Left lung (tissue), 10 donors: ENCODE measurements around the gene SV2B. TPM values are rescaled to one million over a fixed set of nuclear protein-coding genes. Genes with fewer than 3 reads are reported as not detected.

ENCODE experiments used
- ATAC-seq: fragments of 200-7000 bp; cut with Tn5 transposase; one replicate; pipeline ENCODE4 v1.9.1; 2020; ENCODE audit warnings: moderate library complexity
- DNase-seq, 4 donors: peaks; one replicate each; pipeline ENCODE4 v3.0.0-alpha.2; 2013 to 2020
- H3K27ac ChIP-seq, 2 donors: fragments of 200-600 bp; sonication (generic) in 1 of 2; one replicate each; pipeline versions ENCODE4 v1.5.0 to v1.8.0; 2020 to 2021
- H3K27me3 ChIP-seq, 2 donors: fragments of 200-600 bp; sonication (generic) in 1 of 2; one replicate each; pipeline versions ENCODE4 v1.5.0 to v1.8.0; 2020 to 2021
- H3K36me3 ChIP-seq, 2 donors: fragments of 200-600 bp; sonication (generic) in 1 of 2; one replicate each; pipeline versions ENCODE4 v1.5.0 to v1.8.0; 2020 to 2021
- H3K4me1 ChIP-seq, 2 donors: fragments of 200-600 bp; one replicate each; pipeline ENCODE4 v1.8.0; 2021
- H3K4me3 ChIP-seq, 2 donors: fragments of 200-600 bp; sonication (generic) in 1 of 2; one replicate each; pipeline versions ENCODE4 v1.5.0 to v1.8.0; 2020 to 2021; ENCODE audit warnings: mild to moderate bottlenecking in 1 of 2
- H3K9me3 ChIP-seq, 2 donors: fragments of 200-600 bp; sonication (generic) in 1 of 2; one replicate each; pipeline versions ENCODE4 v1.5.0 to v1.8.0; 2020 to 2021
- CTCF ChIP-seq, 2 donors: fragments of 200-600 bp; sonication (generic) in 1 of 2; IDR thresholded peaks; one replicate each; pipeline versions ENCODE4 v1.5.0 to v1.8.0; 2021; ENCODE audit warnings: antibody characterized with exemption in 2 of 2
- intact Hi-C, 2 donors: fragments of 100-400 bp; cut with DNase I; formaldehyde crosslinking; loops; one replicate each; pipeline versions ENCODE4 v1.11.2 to v1.14.2; 2022
- polyA plus RNA-seq, 6 donors: library from polyadenylated mRNA; unstranded; fragments of 120-200 nt; gene quantifications; one replicate each; pipeline ENCODE4 v1.2.1, GENCODE V29; 2013; ENCODE audit not compliant: insufficient read length in 6 of 6
- total RNA-seq, 2 donors: library from RNA; stranded (reverse); fragmentation: NEBNext Ultra II Directional; extraction: Animal tissue kit (Norgen Biotek cat#: 25700); gene quantifications; one replicate each; pipeline ENCODE4 v1.2.1, GENCODE V29; 2021
- donor health status: DM: no; HTN: yes; CAD: no.
- donor health status: DM: no; HTN: no; CAD: no.

SV2B gene
- total and polyA plus RNA-seq, 8 donors = 0.58 to 3.2 (median 1.4) TPM

GRCh38 chr15:91061230-91061629 is 38.8 kb upstream of the SV2B start:
- H3K4me3 ChIP-seq = no peak overlapping the region
- ATAC-seq (no peak), DNase-seq (no peak)
- H3K9me3 ChIP-seq = peaks cover 0 to 5% of the 10 kb centered on the region in 2 donors
- H3K36me3 ChIP-seq = no peaks in the 10 kb centered on the region
- no peak overlapping the region for H3K27ac ChIP-seq
- no peaks in the 10 kb centered on the region for H3K4me1 ChIP-seq
- H3K27me3 ChIP-seq = peaks cover 12 to 29% of the 10 kb centered on the region in 2 donors
- no peak for TF ChIP-seq CTCF (IDR thresholded peaks at IDR 0.05)
- intact Hi-C loops = no loop called here

- H3K27ac ChIP-seq = no peak overlapping the region
- H3K4me3 ChIP-seq = no peak overlapping the region
- no peaks in the 10 kb centered on the region for H3K4me1 ChIP-seq
- no peak for TF ChIP-seq CTCF (IDR thresholded peaks at IDR 0.05)
- ATAC-seq (no peak), DNase-seq (no peak)
- intact Hi-C loops = no loop called here
- H3K9me3 ChIP-seq = peaks cover 0 to 5% of the 10 kb centered on the region in 2 donors
- H3K27me3 ChIP-seq = peaks cover 8 to 21% of the 10 kb centered on the region in 2 donors
- no peaks in the 10 kb centered on the region for H3K36me3 ChIP-seq
Measured at GRCh38 chr15:91061997-91062396, 38.1 kb upstream of the SV2B start.

- H3K4me1 ChIP-seq = no peaks in the 10 kb centered on the region
- no peaks in the 10 kb centered on the region for H3K36me3 ChIP-seq
- no peak overlapping the region for H3K27ac ChIP-seq
- H3K4me3 ChIP-seq = no peak overlapping the region
- peaks cover 0 to 11% of the 10 kb centered on the region in 2 donors for H3K27me3 ChIP-seq
- H3K9me3 ChIP-seq = peaks cover 0 to 5% of the 10 kb centered on the region in 2 donors
- intact Hi-C loops = no loop called here
- TF ChIP-seq CTCF (IDR thresholded peaks at IDR 0.05) = no peak
- ATAC-seq = no peak
- no peak for DNase-seq
Measured at GRCh38 chr15:91065505-91065904, 34.6 kb upstream of the SV2B start.

DNA sequence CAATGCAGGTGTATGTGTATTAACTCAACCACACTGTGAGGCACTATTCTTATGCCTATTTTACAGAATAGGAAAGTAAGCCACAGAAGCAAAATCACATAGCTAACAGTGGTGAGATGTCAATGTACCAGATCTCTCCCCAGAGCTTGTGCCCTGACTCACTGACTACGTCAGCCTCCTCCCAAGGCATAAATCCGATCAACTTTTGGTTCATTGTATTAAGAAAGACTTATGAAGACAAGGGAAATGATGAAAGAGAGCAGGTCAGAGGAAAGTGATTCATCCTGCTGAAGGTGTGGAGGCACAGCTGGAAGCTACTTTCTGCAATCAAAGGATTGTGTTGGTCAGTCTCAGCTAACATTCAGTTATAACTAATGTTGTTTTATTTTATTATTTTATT is 33.0 kb upstream of the SV2B start:
- H3K9me3 ChIP-seq = peaks cover 0 to 5% of the 10 kb centered on the region in 2 donors
- TF ChIP-seq CTCF (IDR thresholded peaks at IDR 0.05) = no peak
- H3K27me3 ChIP-seq = peaks cover 5 to 18% of the 10 kb centered on the region in 2 donors
- no peaks in the 10 kb centered on the region for H3K4me1 ChIP-seq
- ATAC-seq (no peak), DNase-seq (no peak)
- H3K27ac ChIP-seq = no peak overlapping the region
- intact Hi-C loops = no loop called here
- no peak overlapping the region for H3K4me3 ChIP-seq
- no peaks in the 10 kb centered on the region for H3K36me3 ChIP-seq

GRCh38 chr15:91068436-91068835 is 31.6 kb upstream of the SV2B start:
- H3K27ac ChIP-seq = no peak overlapping the region
- TF ChIP-seq CTCF (IDR thresholded peaks at IDR 0.05) = no peak
- H3K4me3 ChIP-seq = no peak overlapping the region
- H3K9me3 ChIP-seq = peaks cover 0 to 5% of the 10 kb centered on the region in 2 donors
- H3K4me1 ChIP-seq = no peaks in the 10 kb centered on the region
- intact Hi-C loops = no loop called here
- ATAC-seq = no peak
- no peaks in the 10 kb centered on the region for H3K36me3 ChIP-seq
- H3K27me3 ChIP-seq = peaks cover 9 to 18% of the 10 kb centered on the region in 2 donors
- no peak for DNase-seq
